ENCODE data around the gene TWIST2. TPM values are rescaled to one million over a fixed set of nuclear protein-coding genes. Genes with fewer than 3 reads are reported as not detected.
A peak's percentile ranks its signal among the peaks of the same experiment; 100 is the strongest.

TWIST2 gene
- total RNA-seq, 1 donor = 9.4 TPM

- Histone ChIP-seq H4K20me1 (ENCODE audit: insufficient read depth, low read length) (no peaks in the 10 kb centered on the region), H2AFZ (ENCODE audit: low read length) (no peak overlapping the region), H3K4me2 (ENCODE audit: insufficient read depth, low read length) (no peak overlapping the region), H3K27me3 (ENCODE audit: insufficient read depth, low read length) (peaks cover 4% of the 10 kb centered on the region), H3K4me1 (ENCODE audit: insufficient read depth, low read length) (peaks cover 7% of the 10 kb centered on the region), H3K4me3 (ENCODE audit: insufficient read depth, low read length) (no peak overlapping the region), H3K27ac (ENCODE audit: low read depth, low read length) (no peak overlapping the region), H3K36me3 (ENCODE audit: insufficient read depth, low read length) (no peaks in the 10 kb centered on the region), H3K9me3 (ENCODE audit: low read depth, low read length) (no peaks in the 10 kb centered on the region), H3K79me2 (ENCODE audit: insufficient read depth, low read length) (peaks cover 25% of the 10 kb centered on the region)
- TF ChIP-seq CTCF (IDR thresholded peaks at IDR 0.05; ENCODE audit: extremely low read depth, low read depth, low read length) = no peak
- DNase-seq (ENCODE audit: insufficient read length, low spot score, missing footprints) = no peak
Measured at GRCh38 chr2:238846378-238846627, 1.6 kb upstream of the TWIST2 start.

GRCh38 chr2:238846628-238847418 is 1.1 kb upstream of the TWIST2 start:
- H3K79me2 ChIP-seq (ENCODE audit: insufficient read depth, low read length) = peaks cover 28% of the 10 kb centered on the region
- DNase-seq (ENCODE audit: insufficient read length, low spot score, missing footprints) = peak; percentile 92
- H3K4me3 ChIP-seq (ENCODE audit: insufficient read depth, low read length) = peak overlapping the region; percentile 84
- no peaks in the 10 kb centered on the region for H4K20me1 ChIP-seq (ENCODE audit: insufficient read depth, low read length)
- H2AFZ ChIP-seq (ENCODE audit: low read length) = peak overlapping the region; percentile 87
- no peak for TF ChIP-seq CTCF (IDR thresholded peaks at IDR 0.05; ENCODE audit: extremely low read depth, low read depth, low read length)
- H3K27me3 ChIP-seq (ENCODE audit: insufficient read depth, low read length) = peaks cover 4% of the 10 kb centered on the region
- H3K9me3 ChIP-seq (ENCODE audit: low read depth, low read length) = no peaks in the 10 kb centered on the region
- H3K36me3 ChIP-seq (ENCODE audit: insufficient read depth, low read length) = no peaks in the 10 kb centered on the region
- no peak overlapping the region for H3K27ac ChIP-seq (ENCODE audit: low read depth, low read length)
- peak overlapping the region; percentile 93 for H3K4me2 ChIP-seq (ENCODE audit: insufficient read depth, low read length)
- H3K4me1 ChIP-seq (ENCODE audit: insufficient read depth, low read length) = peaks cover 7% of the 10 kb centered on the region

- no peak for TF ChIP-seq CTCF (IDR thresholded peaks at IDR 0.05; ENCODE audit: extremely low read depth, low read depth, low read length)
- Histone ChIP-seq H3K27ac (ENCODE audit: low read depth, low read length) (no peak overlapping the region), H3K79me2 (ENCODE audit: insufficient read depth, low read length) (peaks cover 30% of the 10 kb centered on the region), H3K4me3 (ENCODE audit: insufficient read depth, low read length) (peak overlapping the region; percentile 84), H3K9me3 (ENCODE audit: low read depth, low read length) (no peaks in the 10 kb centered on the region), H3K4me2 (ENCODE audit: insufficient read depth, low read length) (peak overlapping the region; percentile 93), H3K4me1 (ENCODE audit: insufficient read depth, low read length) (peaks cover 7% of the 10 kb centered on the region), H4K20me1 (ENCODE audit: insufficient read depth, low read length) (no peaks in the 10 kb centered on the region), H2AFZ (ENCODE audit: low read length) (peak overlapping the region; percentile 87), H3K36me3 (ENCODE audit: insufficient read depth, low read length) (no peaks in the 10 kb centered on the region), H3K27me3 (ENCODE audit: insufficient read depth, low read length) (peaks cover 4% of the 10 kb centered on the region)
- no peak for DNase-seq (ENCODE audit: insufficient read length, low spot score, missing footprints)
Measured at GRCh38 chr2:238847419-238847801, 475 bp upstream of the TWIST2 start.

- H2AFZ ChIP-seq (ENCODE audit: low read length) = peak overlapping the region; percentile 93
- peaks cover 37% of the 10 kb centered on the region for H3K79me2 ChIP-seq (ENCODE audit: insufficient read depth, low read length)
- no peak overlapping the region for H3K27ac ChIP-seq (ENCODE audit: low read depth, low read length)
Measured at GRCh38 chr2:238848691-238848975, 748 bp downstream of the TWIST2 start.

More at GRCh38 chr2:238848691-238848975, 748 bp downstream of the TWIST2 start:
- no peaks in the 10 kb centered on the region for H4K20me1 ChIP-seq (ENCODE audit: insufficient read depth, low read length)
- DNase-seq (ENCODE audit: insufficient read length, low spot score, missing footprints) = no peak
- no peak for TF ChIP-seq CTCF (IDR thresholded peaks at IDR 0.05; ENCODE audit: extremely low read depth, low read depth, low read length)
- peak overlapping the region; percentile 93 for H3K4me2 ChIP-seq (ENCODE audit: insufficient read depth, low read length)
- H3K4me1 ChIP-seq (ENCODE audit: insufficient read depth, low read length) = peaks cover 7% of the 10 kb centered on the region
- no peaks in the 10 kb centered on the region for H3K9me3 ChIP-seq (ENCODE audit: low read depth, low read length)
- H3K4me3 ChIP-seq (ENCODE audit: insufficient read depth, low read length) = peak overlapping the region; percentile 84
- no peaks in the 10 kb centered on the region for H3K36me3 ChIP-seq (ENCODE audit: insufficient read depth, low read length)
- H3K27me3 ChIP-seq (ENCODE audit: insufficient read depth, low read length) = peaks cover 2% of the 10 kb centered on the region
